Liver (tissue), 9 donors: Measurements from ENCODE around the gene LMNB1. TPM values are rescaled to one million over a fixed set of nuclear protein-coding genes. Genes with fewer than 3 reads are reported as not detected.
"Not testable (repeated sequence)": the region's sequence is repeated elsewhere in the genome, so short reads cannot be mapped to it uniquely, and the experiment has no call there.

Experiments
- DNase-seq: peaks from one replicate; pipeline ENCODE4 v3.0.0-alpha.2; 2017; ENCODE audit warnings: low spot score
- H3K27ac ChIP-seq, 2 donors: one replicate each; pipeline ENCODE4 v1.7.0; 2013; ENCODE audit warnings: inconsistent platforms in 2 of 2, low read length in 2 of 2, control low read depth in 1 of 2, low read depth in 1 of 2, mild to moderate bottlenecking in 1 of 2
- H3K27me3 ChIP-seq, 4 donors: one replicate each; pipeline versions ENCODE4 v1.6.1 to v1.7.0; 2013; ENCODE audit warnings: low read length in 3 of 4, inconsistent platforms in 1 of 4, mild to moderate bottlenecking in 1 of 4, moderate library complexity in 1 of 4; ENCODE audit not compliant: control insufficient read depth in 4 of 4, insufficient read depth in 4 of 4
- H3K36me3 ChIP-seq, 4 donors: one replicate each; pipeline versions ENCODE4 v1.6.1 to v1.7.0; 2013; ENCODE audit warnings: low read length in 3 of 4, mild to moderate bottlenecking in 3 of 4, low read depth in 1 of 4, moderate library complexity in 1 of 4; ENCODE audit not compliant: control insufficient read depth in 4 of 4, insufficient read depth in 3 of 4
- H3K4me1 ChIP-seq, 4 donors: one replicate each; pipeline versions ENCODE4 v1.6.1 to v1.7.0; 2013; ENCODE audit warnings: low read length in 3 of 4, mild to moderate bottlenecking in 3 of 4, moderate library complexity in 1 of 4; ENCODE audit not compliant: control insufficient read depth in 4 of 4, insufficient read depth in 4 of 4
- H3K4me3 ChIP-seq, 3 donors: one replicate each; pipeline versions ENCODE4 v1.6.1 to v1.7.0; 2013; ENCODE audit warnings: low read length in 3 of 3, control low read depth in 1 of 3, low read depth in 1 of 3, mild to moderate bottlenecking in 1 of 3
- H3K9ac ChIP-seq, 2 donors: one replicate each; pipeline ENCODE4 v1.7.0; 2013; ENCODE audit warnings: low read length in 2 of 2, mild to moderate bottlenecking in 2 of 2, moderate library complexity in 2 of 2, control low read depth in 1 of 2, low read depth in 1 of 2
- H3K9me3 ChIP-seq, 4 donors: one replicate each; pipeline versions ENCODE4 v1.6.1 to v1.7.0; 2013; ENCODE audit warnings: low read length in 3 of 4; ENCODE audit not compliant: control insufficient read depth in 4 of 4
- EGR1 ChIP-seq, 2 donors: IDR thresholded peaks; 2 replicates each; pipeline ENCODE4 v1.6.1; 2016 to 2018; ENCODE audit warnings: antibody characterized with exemption in 2 of 2, low read depth in 2 of 2
- FOXA1 ChIP-seq: IDR thresholded peaks from 2 replicates; pipeline ENCODE4 v1.6.1; 2016; ENCODE audit warnings: antibody characterized with exemption
- FOXA2 ChIP-seq: IDR thresholded peaks from 2 replicates; pipeline ENCODE4 v1.6.1; 2016; ENCODE audit warnings: antibody characterized with exemption
- GABPA ChIP-seq, 2 donors: IDR thresholded peaks in 1 of 2; conservative IDR thresholded peaks in 1 of 2; 2 replicates each; pipeline ENCODE4 v1.6.1; 2016; ENCODE audit warnings: antibody characterized with exemption in 2 of 2, mild to moderate bottlenecking in 1 of 2, moderate library complexity in 1 of 2
- HNF4A ChIP-seq, 2 donors: conservative IDR thresholded peaks; 2 replicates each; pipeline ENCODE4 v1.6.1; 2016; ENCODE audit warnings: antibody characterized with exemption in 2 of 2, mild to moderate bottlenecking in 2 of 2
- JUND ChIP-seq, 2 donors: IDR thresholded peaks; 2 replicates each; pipeline ENCODE4 v1.6.1; 2016; ENCODE audit warnings: antibody characterized with exemption in 2 of 2
- RXRA ChIP-seq, 2 donors: IDR thresholded peaks; 2 replicates each; pipeline ENCODE4 v1.6.1; 2017 to 2018; ENCODE audit warnings: antibody characterized with exemption in 2 of 2, mild to moderate bottlenecking in 1 of 2
- SP1 ChIP-seq: IDR thresholded peaks from 2 replicates; pipeline ENCODE4 v1.6.1; 2018; ENCODE audit warnings: antibody characterized with exemption, mild to moderate bottlenecking
- WGBS: extraction: QIAGEN DNeasy Blood & Tissue Kit; methylation state at CpG from one replicate; pipeline ENCODE4 v1.1.7; 2013; 5-methylcytosine and 5-hydroxymethylcytosine counted together
- polyA plus RNA-seq, 2 donors: library from polyadenylated mRNA; stranded (reverse) in 1 of 2; unstranded in 1 of 2; fragments of 200-250 nt in 1 of 2; fragments of >200 nt in 1 of 2; fragmentation: Nextera tagmentation in 1 of 2; extraction: Ambion mirVana in 1 of 2; gene quantifications; one replicate each; pipeline versions ENCODE4 v1.2.1 to v1.2.3, GENCODE V29; 2013 to 2015
- total RNA-seq, 2 donors: library from RNA; depleted of rRNA; stranded (reverse); fragments of >200 nt; gene quantifications; one replicate each; pipeline ENCODE4 v1.2.3, GENCODE V29; 2014
- TF ChIP-seq, protein P1 (sequence below): IDR thresholded peaks from 2 replicates; pipeline ENCODE4 v1.6.1; 2016; ENCODE audit warnings: antibody characterized with exemption, mild to moderate bottlenecking
- TF ChIP-seq, protein P2 (sequence below): IDR thresholded peaks from 2 replicates; pipeline ENCODE4 v1.6.1; 2016; ENCODE audit warnings: antibody characterized with exemption
- donor health status: healthy.
- donor health status: healthy.
- donor health status: healthy.
- donor health status: healthy.
- donor health status: healthy.

Gene LMNB1
- total and polyA plus RNA-seq, 4 donors: 0.57 to 45.7 (median 5.6) TPM

DNA sequence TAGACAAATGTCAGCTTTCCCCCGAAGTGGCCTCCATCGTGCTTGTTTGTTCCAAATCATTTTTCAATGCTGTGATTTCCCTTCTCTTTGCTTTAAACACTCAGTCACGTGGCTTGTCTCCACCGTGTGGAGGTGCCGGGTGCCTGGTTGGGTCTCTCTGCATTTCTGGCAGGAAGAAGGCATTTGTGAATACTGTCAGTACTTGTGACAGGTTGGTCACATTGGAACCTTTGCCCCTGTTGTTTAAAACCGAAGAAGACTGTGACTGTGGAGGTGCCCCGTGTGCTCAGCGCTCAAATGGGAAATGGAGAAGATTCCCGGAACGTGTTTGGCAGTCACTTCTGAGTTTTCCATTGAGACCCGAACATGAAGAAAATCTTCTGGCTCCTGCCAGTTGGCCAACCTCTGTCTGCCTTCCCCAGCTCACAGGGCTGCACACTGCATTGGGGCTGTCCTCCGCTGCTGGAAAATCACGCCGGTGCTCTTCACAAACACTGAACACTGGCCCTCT is 74.6 kb downstream of the LMNB1 start:
- Histone ChIP-seq H3K9me3 (no peaks in the 10 kb centered on the region), H3K4me1 (no peaks in the 10 kb centered on the region), H3K9ac (no peak overlapping the region), H3K27me3 (no peaks in the 10 kb centered on the region), H3K27ac (no peak overlapping the region), H3K4me3 (no peak overlapping the region), H3K36me3 (no peaks in the 10 kb centered on the region)
- no peak for DNase-seq
- WGBS: 88% methylated on average over 14 of the region's 14 CpGs
- TF ChIP-seq FOXA1 (no peak), FOXA2 (no peak), JUND (IDR thresholded peaks at IDR 0.05) (no peak), RXRA (IDR thresholded peaks at IDR 0.05) (no peak)
- TF ChIP-seq, protein P1, sequence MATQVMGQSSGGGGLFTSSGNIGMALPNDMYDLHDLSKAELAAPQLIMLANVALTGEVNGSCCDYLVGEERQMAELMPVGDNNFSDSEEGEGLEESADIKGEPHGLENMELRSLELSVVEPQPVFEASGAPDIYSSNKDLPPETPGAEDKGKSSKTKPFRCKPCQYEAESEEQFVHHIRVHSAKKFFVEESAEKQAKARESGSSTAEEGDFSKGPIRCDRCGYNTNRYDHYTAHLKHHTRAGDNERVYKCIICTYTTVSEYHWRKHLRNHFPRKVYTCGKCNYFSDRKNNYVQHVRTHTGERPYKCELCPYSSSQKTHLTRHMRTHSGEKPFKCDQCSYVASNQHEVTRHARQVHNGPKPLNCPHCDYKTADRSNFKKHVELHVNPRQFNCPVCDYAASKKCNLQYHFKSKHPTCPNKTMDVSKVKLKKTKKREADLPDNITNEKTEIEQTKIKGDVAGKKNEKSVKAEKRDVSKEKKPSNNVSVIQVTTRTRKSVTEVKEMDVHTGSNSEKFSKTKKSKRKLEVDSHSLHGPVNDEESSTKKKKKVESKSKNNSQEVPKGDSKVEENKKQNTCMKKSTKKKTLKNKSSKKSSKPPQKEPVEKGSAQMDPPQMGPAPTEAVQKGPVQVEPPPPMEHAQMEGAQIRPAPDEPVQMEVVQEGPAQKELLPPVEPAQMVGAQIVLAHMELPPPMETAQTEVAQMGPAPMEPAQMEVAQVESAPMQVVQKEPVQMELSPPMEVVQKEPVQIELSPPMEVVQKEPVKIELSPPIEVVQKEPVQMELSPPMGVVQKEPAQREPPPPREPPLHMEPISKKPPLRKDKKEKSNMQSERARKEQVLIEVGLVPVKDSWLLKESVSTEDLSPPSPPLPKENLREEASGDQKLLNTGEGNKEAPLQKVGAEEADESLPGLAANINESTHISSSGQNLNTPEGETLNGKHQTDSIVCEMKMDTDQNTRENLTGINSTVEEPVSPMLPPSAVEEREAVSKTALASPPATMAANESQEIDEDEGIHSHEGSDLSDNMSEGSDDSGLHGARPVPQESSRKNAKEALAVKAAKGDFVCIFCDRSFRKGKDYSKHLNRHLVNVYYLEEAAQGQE: no peak

DNA sequence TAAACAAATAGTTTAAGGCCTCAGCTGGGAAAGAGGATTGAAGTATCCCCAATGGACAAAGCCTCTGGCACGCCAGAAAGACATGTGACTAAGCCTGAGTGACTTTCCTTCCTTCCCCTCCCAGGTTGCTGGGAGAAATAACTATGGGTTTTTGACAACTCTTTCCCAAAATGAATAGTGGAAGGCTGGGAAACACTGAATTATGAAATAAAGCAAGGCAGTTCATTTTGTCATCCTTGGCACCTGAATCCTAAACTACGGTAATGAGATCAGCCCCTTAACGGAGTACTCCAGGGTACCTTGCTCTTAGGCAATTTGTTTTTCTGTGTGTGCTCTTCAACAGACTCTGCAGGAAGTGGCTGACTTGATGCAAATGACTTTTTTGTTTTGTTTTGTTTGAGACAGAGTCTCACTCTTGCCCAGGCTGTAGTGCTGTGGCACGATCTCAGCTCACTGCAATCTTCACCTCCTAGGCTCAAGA is 75.2 kb downstream of the LMNB1 start:
- DNase-seq: no peak
- H3K4me3 ChIP-seq: no peak overlapping the region
- H3K9me3 ChIP-seq: no peaks in the 10 kb centered on the region
- H3K36me3 ChIP-seq: no peaks in the 10 kb centered on the region
- H3K27ac ChIP-seq: no peak overlapping the region
- no peaks in the 10 kb centered on the region for H3K27me3 ChIP-seq
- H3K4me1 ChIP-seq: no peaks in the 10 kb centered on the region
- whole genome bisulfite sequencing: 83% methylated on average over 4 of the region's 4 CpGs
- no peak overlapping the region for H3K9ac ChIP-seq
- TF ChIP-seq SP1: no peak
- no peak for TF ChIP-seq HNF4A (conservative IDR thresholded peaks at IDR 0.05)
- no peak for TF ChIP-seq FOXA2
- TF ChIP-seq FOXA1: no peak
- TF ChIP-seq GABPA (IDR thresholded peaks at IDR 0.05 in 1 of 2, conservative IDR thresholded peaks at IDR 0.05 in 1 of 2): no peak

GRCh38 chr5:126852841-126853271 is 75.9 kb downstream of the LMNB1 start:
- 88% methylated on average over 7 of the region's 7 CpGs for WGBS
- Histone ChIP-seq H3K36me3 (no peaks in the 10 kb centered on the region), H3K4me3 (no peak overlapping the region), H3K4me1 (no peaks in the 10 kb centered on the region), H3K9me3 (no peaks in the 10 kb centered on the region), H3K27ac (no peak overlapping the region), H3K9ac (no peak overlapping the region), H3K27me3 (no peaks in the 10 kb centered on the region)
- DNase-seq: no peak
- TF ChIP-seq, protein P2, sequence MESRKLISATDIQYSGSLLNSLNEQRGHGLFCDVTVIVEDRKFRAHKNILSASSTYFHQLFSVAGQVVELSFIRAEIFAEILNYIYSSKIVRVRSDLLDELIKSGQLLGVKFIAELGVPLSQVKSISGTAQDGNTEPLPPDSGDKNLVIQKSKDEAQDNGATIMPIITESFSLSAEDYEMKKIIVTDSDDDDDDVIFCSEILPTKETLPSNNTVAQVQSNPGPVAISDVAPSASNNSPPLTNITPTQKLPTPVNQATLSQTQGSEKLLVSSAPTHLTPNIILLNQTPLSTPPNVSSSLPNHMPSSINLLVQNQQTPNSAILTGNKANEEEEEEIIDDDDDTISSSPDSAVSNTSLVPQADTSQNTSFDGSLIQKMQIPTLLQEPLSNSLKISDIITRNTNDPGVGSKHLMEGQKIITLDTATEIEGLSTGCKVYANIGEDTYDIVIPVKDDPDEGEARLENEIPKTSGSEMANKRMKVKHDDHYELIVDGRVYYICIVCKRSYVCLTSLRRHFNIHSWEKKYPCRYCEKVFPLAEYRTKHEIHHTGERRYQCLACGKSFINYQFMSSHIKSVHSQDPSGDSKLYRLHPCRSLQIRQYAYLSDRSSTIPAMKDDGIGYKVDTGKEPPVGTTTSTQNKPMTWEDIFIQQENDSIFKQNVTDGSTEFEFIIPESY: no peak
- no peak for TF ChIP-seq EGR1 (IDR thresholded peaks at IDR 0.05; ENCODE audit: low read depth in 2 of 2)
- TF ChIP-seq RXRA (IDR thresholded peaks at IDR 0.05): no peak
- TF ChIP-seq GABPA (IDR thresholded peaks at IDR 0.05 in 1 of 2, conservative IDR thresholded peaks at IDR 0.05 in 1 of 2): no peak

- not testable (repeated sequence) for H3K9ac ChIP-seq, DNase-seq, H3K4me1 ChIP-seq, H3K9me3 ChIP-seq, H3K4me3 ChIP-seq, H3K27me3 ChIP-seq, H3K27ac ChIP-seq, H3K36me3 ChIP-seq
- WGBS: 90% methylated on average over 27 of the region's 27 CpGs
Observed at GRCh38 chr5:126853541-126854307, 76.8 kb downstream of the LMNB1 start.
